Measurements from ENCODE around the gene NCAN. TPM values are rescaled to one million over a fixed set of nuclear protein-coding genes. Genes with fewer than 3 reads are reported as not detected.

The NCAN gene
- total and polyA plus RNA-seq, 4 donors, result 0.06 TPM; not detected in 3

DNA sequence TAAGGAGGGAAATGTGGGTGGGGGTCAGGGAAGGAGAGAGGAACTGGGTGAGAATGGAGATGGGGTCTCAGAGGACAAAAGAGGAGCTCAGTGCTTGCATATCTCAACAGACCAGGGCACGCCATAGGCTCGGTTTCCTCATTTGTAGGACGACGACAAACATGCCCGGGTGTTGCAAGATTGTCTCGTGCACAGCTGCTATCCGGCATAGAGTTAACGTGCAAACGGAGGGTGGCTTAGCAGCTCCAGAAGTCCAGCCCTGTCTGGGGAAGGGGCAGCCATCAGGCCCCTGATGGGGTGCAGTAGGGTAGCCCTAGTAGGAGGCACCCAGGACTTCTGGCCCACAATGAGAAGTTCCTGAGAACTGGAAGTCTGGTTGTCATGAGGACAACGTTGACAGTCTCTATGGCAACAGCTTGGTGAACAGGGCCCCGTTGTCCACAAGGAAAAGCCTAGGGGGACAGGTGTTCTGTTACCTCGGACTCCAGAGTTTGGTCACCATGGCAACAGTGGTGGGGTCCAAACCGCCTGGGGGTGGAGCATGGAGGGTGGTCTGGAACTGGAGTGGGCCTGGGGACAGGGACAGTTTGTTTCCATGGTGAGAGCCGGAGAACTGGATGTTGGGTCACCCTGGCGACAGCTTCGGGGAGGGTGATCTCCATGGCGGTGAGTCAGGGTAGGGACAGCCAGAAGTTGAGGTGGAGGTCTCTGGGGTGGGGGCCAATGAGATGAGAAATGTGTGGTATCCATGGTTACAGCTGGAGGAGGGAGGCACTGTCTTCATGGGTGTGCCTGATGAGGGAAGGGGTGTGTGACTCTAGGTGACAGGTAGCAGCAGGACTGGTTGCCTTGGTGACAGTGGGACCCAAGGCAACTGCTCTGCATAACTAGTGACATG is 44.6 kb downstream of the NCAN start (continued):
- TF ChIP-seq, protein P1, sequence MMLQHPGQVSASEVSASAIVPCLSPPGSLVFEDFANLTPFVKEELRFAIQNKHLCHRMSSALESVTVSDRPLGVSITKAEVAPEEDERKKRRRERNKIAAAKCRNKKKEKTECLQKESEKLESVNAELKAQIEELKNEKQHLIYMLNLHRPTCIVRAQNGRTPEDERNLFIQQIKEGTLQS (IDR thresholded peaks at IDR 0.05), result no peak

DNA sequence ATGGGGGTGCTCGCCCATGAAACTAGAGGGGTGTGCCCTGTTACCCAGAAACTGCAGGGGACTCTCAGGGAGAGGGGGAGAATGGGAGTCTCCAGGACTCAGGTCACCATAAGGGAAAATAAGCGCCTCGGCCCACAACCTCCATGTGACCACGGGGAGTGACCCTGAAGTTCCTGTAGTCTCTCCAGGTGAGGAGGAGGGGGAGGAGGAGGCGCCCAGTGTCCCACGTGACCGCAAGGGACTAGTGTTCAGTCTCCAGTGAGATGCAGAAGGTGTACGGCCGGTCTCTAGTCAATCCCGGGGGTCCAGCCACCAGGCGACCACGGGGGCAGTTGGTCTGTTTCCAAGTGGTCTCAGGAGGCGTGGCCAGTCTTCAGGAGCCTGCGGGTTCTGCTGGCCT is 45.4 kb downstream of the NCAN start:
- H3K4me3 ChIP-seq (ENCODE audit: low read depth in 1 of 3, low read length in 3 of 3), result no peak overlapping the region
- no peaks in the 10 kb centered on the region for H3K9me3 ChIP-seq (ENCODE audit: control insufficient read depth in 4 of 4, low read length in 3 of 4)
- H3K27ac ChIP-seq (ENCODE audit: low read depth in 1 of 2, low read length in 2 of 2), result no peak overlapping the region
- DNase-seq (ENCODE audit: low spot score), result no peak
- no peaks in the 10 kb centered on the region for H3K36me3 ChIP-seq (ENCODE audit: control insufficient read depth in 4 of 4, insufficient read depth in 3 of 4, low read depth in 1 of 4, low read length in 3 of 4)
- TF ChIP-seq RXRA (IDR thresholded peaks at IDR 0.05) (no peak), YY1 (IDR thresholded peaks at IDR 0.05) (no peak), TAF1 (conservative IDR thresholded peaks at IDR 0.05) (no peak), RAD21 (IDR thresholded peaks at IDR 0.05) (no peak)
- TF ChIP-seq, protein P1 (IDR thresholded peaks at IDR 0.05), result no peak
- H3K9ac ChIP-seq (ENCODE audit: low read depth in 1 of 2, low read length in 2 of 2), result no peak overlapping the region
- WGBS, result 65% methylated on average over 14 of the region's 14 CpGs
- no peaks in the 10 kb centered on the region for H3K4me1 ChIP-seq (ENCODE audit: control insufficient read depth in 4 of 4, insufficient read depth in 4 of 4, low read length in 3 of 4)
- H3K27me3 ChIP-seq (ENCODE audit: control insufficient read depth in 4 of 4, insufficient read depth in 4 of 4, low read length in 3 of 4), result no peaks in the 10 kb centered on the region

DNA sequence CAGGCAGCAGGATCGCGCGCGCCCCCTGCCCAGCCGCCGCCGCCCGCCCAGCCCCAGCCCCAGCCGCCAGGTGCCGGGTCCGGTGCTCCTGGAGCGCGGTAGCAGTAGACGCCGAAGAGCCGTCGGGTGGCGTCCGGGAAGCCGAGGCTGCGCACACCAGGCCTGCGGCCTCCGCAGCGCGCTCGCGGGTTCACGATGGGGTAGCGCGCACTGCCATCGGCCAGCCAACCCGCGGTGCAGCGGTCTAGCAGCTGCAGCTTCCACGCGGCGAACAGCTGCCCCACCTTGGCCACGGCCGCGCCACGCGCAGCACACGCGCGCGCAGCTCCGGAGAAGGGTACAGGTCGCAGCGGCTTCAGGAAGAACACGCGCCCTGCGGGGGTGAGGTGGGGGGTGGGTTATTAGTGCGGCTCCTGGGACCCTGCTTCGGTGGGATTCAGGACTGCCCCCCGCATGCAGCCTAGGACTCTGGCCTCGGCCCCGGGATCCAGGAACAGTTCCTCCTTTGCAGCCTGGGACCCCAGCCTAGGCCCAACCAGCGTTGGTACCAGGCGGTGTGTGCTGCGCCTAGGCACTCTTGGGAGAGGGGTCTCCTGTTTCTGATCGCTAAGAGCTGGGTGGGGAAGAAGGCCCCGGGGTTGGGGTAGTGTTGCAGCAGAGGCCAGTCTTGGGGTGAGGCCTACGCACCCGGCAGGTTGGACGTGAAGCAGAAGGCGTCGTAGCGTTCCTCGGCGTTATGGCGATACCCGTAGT is 46.3 kb downstream of the NCAN start:
- no peak for TF ChIP-seq HNF4A (conservative IDR thresholded peaks at IDR 0.05)
- TF ChIP-seq HNF4G (IDR thresholded peaks at IDR 0.05), result no peak
- no peak for TF ChIP-seq SP1 (IDR thresholded peaks at IDR 0.05)
- no peak for TF ChIP-seq FOXA1 (IDR thresholded peaks at IDR 0.05)
- H3K9me3 ChIP-seq (ENCODE audit: control insufficient read depth in 4 of 4, low read length in 3 of 4), result no peaks in the 10 kb centered on the region
- WGBS, result 76% methylated on average over 72 of the region's 72 CpGs
- DNase-seq (ENCODE audit: low spot score), result no peak
- no peak overlapping the region for H3K9ac ChIP-seq (ENCODE audit: low read depth in 1 of 2, low read length in 2 of 2)
- H3K27me3 ChIP-seq (ENCODE audit: control insufficient read depth in 4 of 4, insufficient read depth in 4 of 4, low read length in 3 of 4), result no peaks in the 10 kb centered on the region
- no peaks in the 10 kb centered on the region for H3K4me1 ChIP-seq (ENCODE audit: control insufficient read depth in 4 of 4, insufficient read depth in 4 of 4, low read length in 3 of 4)
- H3K4me3 ChIP-seq (ENCODE audit: low read depth in 1 of 3, low read length in 3 of 3), result no peak overlapping the region
- H3K36me3 ChIP-seq (ENCODE audit: control insufficient read depth in 4 of 4, insufficient read depth in 3 of 4, low read depth in 1 of 4, low read length in 3 of 4), result no peaks in the 10 kb centered on the region
- H3K27ac ChIP-seq (ENCODE audit: low read depth in 1 of 2, low read length in 2 of 2), result no peak overlapping the region

DNA sequence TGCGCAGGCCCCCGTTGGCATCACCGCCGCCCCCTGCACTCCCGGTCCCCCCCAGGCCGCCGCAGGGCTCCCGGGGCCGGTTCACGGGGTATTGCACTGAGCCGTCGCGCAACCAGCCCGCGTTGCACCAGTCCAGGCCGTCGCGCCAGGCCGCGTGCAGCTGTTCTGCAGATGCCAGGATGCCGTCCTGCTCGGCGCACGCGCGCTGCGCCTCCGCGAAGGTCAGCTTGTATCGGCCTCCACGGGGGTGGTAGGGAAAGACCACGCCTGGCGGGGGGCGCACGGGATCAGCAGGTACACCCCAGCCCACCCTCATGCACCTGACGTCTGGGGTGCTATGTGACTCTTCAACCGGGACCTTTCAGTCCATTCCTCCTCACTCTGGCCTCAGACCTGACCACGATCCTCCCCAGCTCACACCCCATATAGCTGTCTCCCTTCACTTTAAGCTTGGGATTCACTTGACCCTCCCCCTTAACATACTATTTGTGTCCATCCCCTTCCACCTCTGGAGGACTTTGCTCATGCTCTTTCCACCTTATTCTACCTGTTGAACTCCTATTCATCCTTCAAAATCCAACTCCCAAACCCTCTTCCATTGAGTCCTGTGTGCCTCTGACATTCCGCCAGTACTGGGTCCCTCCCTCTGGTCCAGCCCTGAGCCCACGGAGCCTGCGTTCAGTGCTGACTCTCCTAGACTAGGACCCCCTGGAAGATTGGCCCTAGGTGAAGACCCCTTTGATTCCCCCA is 47.0 kb downstream of the NCAN start:
- Histone ChIP-seq H3K9me3 (ENCODE audit: control insufficient read depth in 4 of 4, low read length in 3 of 4) (no peaks in the 10 kb centered on the region), H3K27ac (ENCODE audit: low read depth in 1 of 2, low read length in 2 of 2) (no peak overlapping the region), H3K36me3 (ENCODE audit: control insufficient read depth in 4 of 4, insufficient read depth in 3 of 4, low read depth in 1 of 4, low read length in 3 of 4) (no peaks in the 10 kb centered on the region), H3K27me3 (ENCODE audit: control insufficient read depth in 4 of 4, insufficient read depth in 4 of 4, low read length in 3 of 4) (no peaks in the 10 kb centered on the region), H3K9ac (ENCODE audit: low read depth in 1 of 2, low read length in 2 of 2) (no peak overlapping the region), H3K4me1 (ENCODE audit: control insufficient read depth in 4 of 4, insufficient read depth in 4 of 4, low read length in 3 of 4) (no peaks in the 10 kb centered on the region), H3K4me3 (ENCODE audit: low read depth in 1 of 3, low read length in 3 of 3) (no peak overlapping the region)
- TF ChIP-seq SP1 (IDR thresholded peaks at IDR 0.05) (no peak), FOXA2 (IDR thresholded peaks at IDR 0.05) (no peak), NR2F2 (IDR thresholded peaks at IDR 0.05) (no peak), RAD21 (IDR thresholded peaks at IDR 0.05) (no peak), RXRA (IDR thresholded peaks at IDR 0.05) (no peak), EGR1 (IDR thresholded peaks at IDR 0.05; ENCODE audit: low read depth in 2 of 2) (no peak), GABPA (IDR thresholded peaks at IDR 0.05 in 1 of 2, conservative IDR thresholded peaks at IDR 0.05 in 1 of 2) (no peak), JUND (IDR thresholded peaks at IDR 0.05) (no peak), FOXA1 (IDR thresholded peaks at IDR 0.05) (no peak)
- TF ChIP-seq, protein P2, sequence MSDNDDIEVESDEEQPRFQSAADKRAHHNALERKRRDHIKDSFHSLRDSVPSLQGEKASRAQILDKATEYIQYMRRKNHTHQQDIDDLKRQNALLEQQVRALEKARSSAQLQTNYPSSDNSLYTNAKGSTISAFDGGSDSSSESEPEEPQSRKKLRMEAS (IDR thresholded peaks at IDR 0.05), result no peak
- TF ChIP-seq, protein P3, sequence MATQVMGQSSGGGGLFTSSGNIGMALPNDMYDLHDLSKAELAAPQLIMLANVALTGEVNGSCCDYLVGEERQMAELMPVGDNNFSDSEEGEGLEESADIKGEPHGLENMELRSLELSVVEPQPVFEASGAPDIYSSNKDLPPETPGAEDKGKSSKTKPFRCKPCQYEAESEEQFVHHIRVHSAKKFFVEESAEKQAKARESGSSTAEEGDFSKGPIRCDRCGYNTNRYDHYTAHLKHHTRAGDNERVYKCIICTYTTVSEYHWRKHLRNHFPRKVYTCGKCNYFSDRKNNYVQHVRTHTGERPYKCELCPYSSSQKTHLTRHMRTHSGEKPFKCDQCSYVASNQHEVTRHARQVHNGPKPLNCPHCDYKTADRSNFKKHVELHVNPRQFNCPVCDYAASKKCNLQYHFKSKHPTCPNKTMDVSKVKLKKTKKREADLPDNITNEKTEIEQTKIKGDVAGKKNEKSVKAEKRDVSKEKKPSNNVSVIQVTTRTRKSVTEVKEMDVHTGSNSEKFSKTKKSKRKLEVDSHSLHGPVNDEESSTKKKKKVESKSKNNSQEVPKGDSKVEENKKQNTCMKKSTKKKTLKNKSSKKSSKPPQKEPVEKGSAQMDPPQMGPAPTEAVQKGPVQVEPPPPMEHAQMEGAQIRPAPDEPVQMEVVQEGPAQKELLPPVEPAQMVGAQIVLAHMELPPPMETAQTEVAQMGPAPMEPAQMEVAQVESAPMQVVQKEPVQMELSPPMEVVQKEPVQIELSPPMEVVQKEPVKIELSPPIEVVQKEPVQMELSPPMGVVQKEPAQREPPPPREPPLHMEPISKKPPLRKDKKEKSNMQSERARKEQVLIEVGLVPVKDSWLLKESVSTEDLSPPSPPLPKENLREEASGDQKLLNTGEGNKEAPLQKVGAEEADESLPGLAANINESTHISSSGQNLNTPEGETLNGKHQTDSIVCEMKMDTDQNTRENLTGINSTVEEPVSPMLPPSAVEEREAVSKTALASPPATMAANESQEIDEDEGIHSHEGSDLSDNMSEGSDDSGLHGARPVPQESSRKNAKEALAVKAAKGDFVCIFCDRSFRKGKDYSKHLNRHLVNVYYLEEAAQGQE (IDR thresholded peaks at IDR 0.05), result no peak
- DNase-seq (ENCODE audit: low spot score), result no peak
- 93% methylated on average over 41 of the region's 41 CpGs for WGBS

Measured in liver (tissue), 9 donors.